Measurements from ENCODE around the gene C15orf62.

Gene C15orf62

GRCh38 chr15:40785164-40785563, 15.4 kb downstream of the C15orf62 start:
- DNase-seq: no peak

- DNase-seq: no peak
Measured at GRCh38 chr15:40785814-40786213, 16.0 kb downstream of the C15orf62 start.

- DNase-seq: peak; percentile 87
Measured at GRCh38 chr15:40787344-40787841, 17.6 kb downstream of the C15orf62 start.

GRCh38 chr15:40787991-40788390, 18.2 kb downstream of the C15orf62 start:
- no peak for DNase-seq

- no peak for DNase-seq
Measured at GRCh38 chr15:40789119-40789518, 19.3 kb downstream of the C15orf62 start.

GRCh38 chr15:40789999-40790398, 20.2 kb downstream of the C15orf62 start:
- no peak for DNase-seq

GRCh38 chr15:40790718-40791117, 20.9 kb downstream of the C15orf62 start:
- DNase-seq: no peak

GRCh38 chr15:40792394-40792793, 22.6 kb downstream of the C15orf62 start:
- DNase-seq: no peak

- no peak for DNase-seq
Measured at GRCh38 chr15:40793216-40793989, 23.6 kb downstream of the C15orf62 start.

GRCh38 chr15:40796041-40796440, 26.3 kb downstream of the C15orf62 start:
- DNase-seq: no peak

GRCh38 chr15:40796512-40796911, 26.7 kb downstream of the C15orf62 start:
- no peak for DNase-seq

GRCh38 chr15:40799523-40799922, 29.7 kb downstream of the C15orf62 start:
- no peak for DNase-seq

- DNase-seq: no peak
Measured at GRCh38 chr15:40803076-40803475, 33.3 kb downstream of the C15orf62 start.

GRCh38 chr15:40803688-40804087, 33.9 kb downstream of the C15orf62 start:
- no peak for DNase-seq

GRCh38 chr15:40806672-40807027, 36.9 kb downstream of the C15orf62 start:
- no peak for DNase-seq

- peak; percentile 84 for DNase-seq
Measured at GRCh38 chr15:40807028-40807887, 37.5 kb downstream of the C15orf62 start, which contains the start of the genes DNAJC17 and ZFYVE19. DNAJC17 (minus strand) TSS chr15:40807473; CDS start chr15:40807446, 27 bp downstream. ZFYVE19 (plus strand) TSS chr15:40807089; CDS start chr15:40807590, 501 bp downstream.

- DNase-seq: no peak
Measured at GRCh38 chr15:40807888-40808461, 38.2 kb downstream of the C15orf62 start.

GRCh38 chr15:40808861-40809450, 39.2 kb downstream of the C15orf62 start:
- DNase-seq: no peak

- no peak for DNase-seq
Measured at GRCh38 chr15:40812721-40813425, 43.1 kb downstream of the C15orf62 start.

- no peak for DNase-seq
Measured at GRCh38 chr15:40815042-40815698, 45.4 kb downstream of the C15orf62 start.

GRCh38 chr15:40819048-40819447, 49.3 kb downstream of the C15orf62 start:
- no peak for DNase-seq

GRCh38 chr15:40821195-40821594, 51.4 kb downstream of the C15orf62 start:
- DNase-seq: no peak

Measured in NCI-H1105 (cell line).